HCT116 (cell line): ENCODE results near the gene PCP2. TPM values are rescaled to one million over a fixed set of nuclear protein-coding genes. Genes with fewer than 3 reads are reported as not detected.

Source experiments
- ATF3 ChIP-seq: IDR thresholded peaks from 2 replicates; pipeline ENCODE4 v1.6.1; 2012
- CBX3 ChIP-seq: IDR thresholded peaks from 2 replicates; pipeline ENCODE4 v1.6.1; 2012; ENCODE audit warnings: low read depth
- ELF1 ChIP-seq: IDR thresholded peaks from 2 replicates; pipeline ENCODE4 v1.6.1; 2012; ENCODE audit warnings: low read depth, borderline replicate concordance
- EZH2 ChIP-seq: fragments of 200-600 bp; sonication (generic); IDR thresholded peaks from 2 replicates; pipeline ENCODE4 v1.6.1; 2017; ENCODE audit warnings: antibody characterized with exemption, mixed run types
- FOSL1 ChIP-seq: IDR thresholded peaks from 2 replicates; pipeline ENCODE4 v1.6.1; 2012; ENCODE audit warnings: low read depth
- JUND ChIP-seq: IDR thresholded peaks from 2 replicates; pipeline ENCODE4 v1.6.1; 2012
- POLR2AphosphoS5 ChIP-seq: IDR thresholded peaks from 2 replicates; pipeline ENCODE4 v1.6.1; 2011; ENCODE audit warnings: mild to moderate bottlenecking, low read depth, low read length, moderate library complexity
- RAD21 ChIP-seq: IDR thresholded peaks from 2 replicates; pipeline ENCODE4 v1.6.1; 2012; ENCODE audit warnings: low read depth, mild to moderate bottlenecking
- SIN3A ChIP-seq: IDR thresholded peaks from 2 replicates; pipeline ENCODE4 v1.6.1; 2012; ENCODE audit warnings: low read depth
- SP1 ChIP-seq: IDR thresholded peaks from 2 replicates; pipeline ENCODE4 v1.6.1; 2012; ENCODE audit warnings: low read depth
- TCF7L2 ChIP-seq: IDR thresholded peaks from 2 replicates; pipeline ENCODE4 v1.7.0; 2011; ENCODE audit warnings: borderline replicate concordance, inconsistent platforms; ENCODE audit not compliant: insufficient read depth, insufficient read length; ENCODE audit errors: extremely low read depth
- ZNF274 ChIP-seq: fragments of 200-500 bp; sonication (Bioruptor generic); IDR thresholded peaks from 2 replicates; pipeline ENCODE4 v1.6.1; 2014; ENCODE audit warnings: mild to moderate bottlenecking, low read depth, low read length, inconsistent platforms
- total RNA-seq: library from RNA; stranded (reverse); gene quantifications from one replicate; pipeline ENCODE4 v1.2.1, GENCODE V29; 2021; ENCODE audit not compliant: unreplicated experiment
- TF ChIP-seq, protein P1 (sequence below): IDR thresholded peaks from 2 replicates; pipeline ENCODE4 v1.6.1; 2012; ENCODE audit warnings: low read depth
- TF ChIP-seq, protein P2 (sequence below): IDR thresholded peaks from 2 replicates; pipeline ENCODE4 v1.6.1; 2011; ENCODE audit warnings: mild to moderate bottlenecking, low read length, moderate library complexity; ENCODE audit not compliant: insufficient replicate concordance; ENCODE audit errors: extremely low read depth

PCP2 gene
- total RNA-seq, 1 experiment from 2014 or later = 0.32 TPM

DNA sequence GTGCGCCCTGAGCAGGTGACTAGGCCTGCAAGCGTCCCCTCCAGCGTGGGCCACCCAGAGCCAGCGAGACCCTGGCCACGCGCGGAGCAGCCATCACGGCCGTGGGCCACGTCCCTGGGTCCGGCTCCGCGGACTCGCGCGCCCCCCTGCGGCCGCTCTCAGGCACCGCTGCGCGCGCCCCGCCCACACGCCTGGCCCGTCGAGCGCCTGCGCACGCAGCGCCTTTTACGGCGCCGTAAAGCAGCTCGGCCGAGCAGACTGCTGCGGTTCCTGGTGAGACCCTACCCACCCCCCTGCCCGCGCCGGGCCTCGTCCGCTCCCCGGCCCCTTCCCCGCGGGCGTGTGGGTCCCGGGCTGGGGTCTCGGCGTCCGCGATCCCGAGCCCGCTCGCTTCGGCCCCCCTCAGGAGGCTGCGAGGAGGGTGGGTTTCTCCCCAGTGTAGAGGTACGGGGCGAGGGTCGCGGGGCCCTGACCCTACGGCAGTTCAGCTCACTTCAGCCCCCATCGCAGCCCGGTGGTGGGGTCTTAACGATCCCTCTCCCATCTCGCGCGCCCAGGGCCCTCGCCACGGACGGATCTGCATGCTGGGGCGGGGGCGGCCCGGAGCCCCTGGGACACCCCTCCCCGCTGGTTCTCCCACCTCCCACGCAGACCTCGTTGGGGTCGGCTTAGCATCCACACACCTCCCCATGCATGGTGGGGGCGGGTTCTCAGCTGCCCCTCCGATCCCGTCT lies 47.3 kb upstream of the PCP2 start, which contains the start of gene TRAPPC5 (continued):
- TF ChIP-seq, protein P1, sequence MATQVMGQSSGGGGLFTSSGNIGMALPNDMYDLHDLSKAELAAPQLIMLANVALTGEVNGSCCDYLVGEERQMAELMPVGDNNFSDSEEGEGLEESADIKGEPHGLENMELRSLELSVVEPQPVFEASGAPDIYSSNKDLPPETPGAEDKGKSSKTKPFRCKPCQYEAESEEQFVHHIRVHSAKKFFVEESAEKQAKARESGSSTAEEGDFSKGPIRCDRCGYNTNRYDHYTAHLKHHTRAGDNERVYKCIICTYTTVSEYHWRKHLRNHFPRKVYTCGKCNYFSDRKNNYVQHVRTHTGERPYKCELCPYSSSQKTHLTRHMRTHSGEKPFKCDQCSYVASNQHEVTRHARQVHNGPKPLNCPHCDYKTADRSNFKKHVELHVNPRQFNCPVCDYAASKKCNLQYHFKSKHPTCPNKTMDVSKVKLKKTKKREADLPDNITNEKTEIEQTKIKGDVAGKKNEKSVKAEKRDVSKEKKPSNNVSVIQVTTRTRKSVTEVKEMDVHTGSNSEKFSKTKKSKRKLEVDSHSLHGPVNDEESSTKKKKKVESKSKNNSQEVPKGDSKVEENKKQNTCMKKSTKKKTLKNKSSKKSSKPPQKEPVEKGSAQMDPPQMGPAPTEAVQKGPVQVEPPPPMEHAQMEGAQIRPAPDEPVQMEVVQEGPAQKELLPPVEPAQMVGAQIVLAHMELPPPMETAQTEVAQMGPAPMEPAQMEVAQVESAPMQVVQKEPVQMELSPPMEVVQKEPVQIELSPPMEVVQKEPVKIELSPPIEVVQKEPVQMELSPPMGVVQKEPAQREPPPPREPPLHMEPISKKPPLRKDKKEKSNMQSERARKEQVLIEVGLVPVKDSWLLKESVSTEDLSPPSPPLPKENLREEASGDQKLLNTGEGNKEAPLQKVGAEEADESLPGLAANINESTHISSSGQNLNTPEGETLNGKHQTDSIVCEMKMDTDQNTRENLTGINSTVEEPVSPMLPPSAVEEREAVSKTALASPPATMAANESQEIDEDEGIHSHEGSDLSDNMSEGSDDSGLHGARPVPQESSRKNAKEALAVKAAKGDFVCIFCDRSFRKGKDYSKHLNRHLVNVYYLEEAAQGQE = no peak
- TF ChIP-seq EZH2 (no peak), POLR2AphosphoS5 (peak; percentile 85), RAD21 (peak; percentile 90), ZNF274 (no peak), ELF1 (no peak), SP1 (no peak), TCF7L2 (peak; percentile 50), CBX3 (no peak), SIN3A (no peak), ATF3 (no peak), FOSL1 (no peak), JUND (no peak)
- TF ChIP-seq, protein P2, sequence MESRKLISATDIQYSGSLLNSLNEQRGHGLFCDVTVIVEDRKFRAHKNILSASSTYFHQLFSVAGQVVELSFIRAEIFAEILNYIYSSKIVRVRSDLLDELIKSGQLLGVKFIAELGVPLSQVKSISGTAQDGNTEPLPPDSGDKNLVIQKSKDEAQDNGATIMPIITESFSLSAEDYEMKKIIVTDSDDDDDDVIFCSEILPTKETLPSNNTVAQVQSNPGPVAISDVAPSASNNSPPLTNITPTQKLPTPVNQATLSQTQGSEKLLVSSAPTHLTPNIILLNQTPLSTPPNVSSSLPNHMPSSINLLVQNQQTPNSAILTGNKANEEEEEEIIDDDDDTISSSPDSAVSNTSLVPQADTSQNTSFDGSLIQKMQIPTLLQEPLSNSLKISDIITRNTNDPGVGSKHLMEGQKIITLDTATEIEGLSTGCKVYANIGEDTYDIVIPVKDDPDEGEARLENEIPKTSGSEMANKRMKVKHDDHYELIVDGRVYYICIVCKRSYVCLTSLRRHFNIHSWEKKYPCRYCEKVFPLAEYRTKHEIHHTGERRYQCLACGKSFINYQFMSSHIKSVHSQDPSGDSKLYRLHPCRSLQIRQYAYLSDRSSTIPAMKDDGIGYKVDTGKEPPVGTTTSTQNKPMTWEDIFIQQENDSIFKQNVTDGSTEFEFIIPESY = peak; percentile 48
